NCI-H146 (cell line): ENCODE results near the gene STK10.

Source experiments
- DNase-seq: peaks from one replicate; lab custom pipeline; 2025; lab: John Stamatoyannopoulos, UW

The STK10 gene

GRCh38 chr5:172142709-172143215, 45.3 kb downstream of the STK10 start:
- peak; percentile 19 for DNase-seq

DNA sequence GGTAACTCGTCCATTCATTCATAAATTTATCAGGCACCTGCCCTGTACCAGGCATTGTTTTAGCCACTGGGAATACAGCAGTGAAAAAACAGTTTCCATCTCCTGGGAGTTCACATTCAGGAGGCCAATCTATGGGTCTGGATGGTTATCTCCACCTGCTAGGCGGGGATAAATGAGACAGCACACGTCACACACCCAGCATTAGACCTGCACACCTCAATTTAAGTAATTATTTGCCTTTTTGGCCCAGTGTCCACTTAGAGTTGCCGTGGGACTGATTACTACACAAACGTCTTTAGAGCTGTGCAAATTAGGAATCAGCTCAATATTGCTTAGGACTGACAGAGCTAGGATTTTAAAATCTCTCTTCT, 46.1 kb downstream of the STK10 start:
- DNase-seq, result no peak

DNA sequence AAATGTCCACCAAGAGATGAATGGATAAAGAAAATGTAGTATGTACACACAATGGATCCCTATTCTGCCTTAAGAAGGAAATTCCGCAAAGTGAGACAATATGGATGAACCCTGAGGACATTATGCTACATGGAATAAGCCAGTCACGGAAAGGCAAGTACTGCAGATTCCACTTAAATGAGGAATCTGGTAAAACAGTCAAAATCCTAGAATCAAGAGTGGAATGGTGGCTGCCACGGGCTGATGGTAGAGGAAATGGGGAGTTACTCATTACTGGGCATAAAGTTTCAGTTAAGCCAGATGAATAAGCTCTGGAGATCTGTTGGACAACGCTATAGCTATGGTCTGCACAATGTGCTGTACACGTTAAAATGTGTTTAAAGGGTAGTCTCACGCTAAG, 47.2 kb downstream of the STK10 start:
- no peak for DNase-seq

- peak; percentile 79 for DNase-seq
These were observed 47.9 kb downstream of the STK10 start for GRCh38 chr5:172140120-172140519.

- no peak for DNase-seq
These were observed 51.0 kb downstream of the STK10 start for GRCh38 chr5:172137046-172137445.

DNA sequence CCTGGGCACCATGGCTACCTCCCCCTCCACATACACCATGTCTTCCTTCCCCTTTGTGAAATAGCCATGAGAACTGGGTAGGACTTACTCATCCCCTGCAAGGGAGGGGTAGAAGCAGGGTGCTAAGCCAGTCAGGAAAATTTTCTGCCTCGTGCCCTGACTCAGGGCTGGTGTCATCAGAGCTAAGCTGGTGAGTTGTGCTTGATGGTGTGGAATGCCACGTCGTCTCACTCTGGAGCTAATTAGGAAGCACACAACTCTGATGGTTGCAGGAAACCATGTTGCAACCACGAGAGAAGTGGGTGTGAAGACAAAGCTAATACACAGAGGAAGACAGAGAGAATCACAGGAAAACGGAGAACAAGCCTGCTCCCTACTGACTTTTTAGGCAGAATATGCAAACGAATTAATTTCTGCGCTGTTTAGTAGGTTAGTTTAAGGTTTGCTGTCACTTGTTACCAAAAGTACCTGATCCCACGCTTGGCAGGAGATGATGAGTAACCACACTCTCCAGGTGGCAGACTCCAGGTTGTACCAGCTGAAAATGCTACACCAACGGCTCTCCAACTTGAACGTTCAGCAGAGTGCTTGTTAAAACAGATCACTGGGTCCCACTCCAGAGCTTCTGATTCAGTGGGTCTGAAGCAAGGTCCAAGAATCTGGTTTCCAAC, 54.5 kb downstream of the STK10 start:
- DNase-seq, result no peak

DNA sequence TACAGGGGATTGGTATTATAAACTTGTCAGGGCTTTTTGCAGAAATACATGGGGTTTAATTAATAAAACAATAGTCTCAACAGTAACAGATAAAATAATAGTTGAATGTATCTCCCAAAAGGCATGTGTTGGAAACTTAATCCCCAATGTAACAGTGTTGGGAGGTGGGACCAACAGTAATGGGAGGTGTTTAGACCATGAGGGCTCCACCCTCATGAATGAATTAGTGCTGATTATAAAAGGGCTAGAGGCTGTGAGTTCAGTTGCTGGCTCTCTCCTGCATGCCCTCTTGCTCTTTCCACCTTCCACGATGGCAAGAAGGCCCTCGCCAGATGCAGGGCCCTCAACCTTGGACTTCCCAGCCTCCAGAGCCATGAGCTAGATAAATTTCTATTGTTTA, 56.3 kb downstream of the STK10 start:
- no peak for DNase-seq

GRCh38 chr5:172129256-172129910, 58.6 kb downstream of the STK10 start:
- no peak for DNase-seq

GRCh38 chr5:172127581-172127980, 60.4 kb downstream of the STK10 start:
- DNase-seq, result no peak

GRCh38 chr5:172123269-172123692, 64.7 kb downstream of the STK10 start:
- peak; percentile 1 for DNase-seq

- no peak for DNase-seq
These were observed 67.9 kb downstream of the STK10 start for GRCh38 chr5:172119921-172120688.

DNA sequence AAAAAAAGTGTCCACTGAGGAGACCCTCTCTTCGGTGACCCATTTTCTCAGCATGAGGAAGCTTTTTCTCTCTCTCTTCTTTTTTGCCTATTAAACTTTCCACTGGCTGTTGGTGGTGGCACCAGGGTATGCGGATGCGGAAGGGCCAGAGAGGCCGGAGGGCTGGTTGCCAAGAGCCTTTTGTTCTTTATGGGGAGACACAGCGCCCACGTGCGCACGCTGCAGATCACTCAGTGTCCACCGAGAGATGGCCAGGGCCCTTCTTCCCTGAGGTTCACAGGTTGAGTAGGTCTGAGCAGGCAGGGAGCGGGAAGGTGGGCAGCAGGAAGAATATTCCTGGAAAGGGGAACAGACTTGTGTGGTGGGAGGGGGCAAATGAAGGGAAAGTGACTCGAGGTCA, 69.1 kb downstream of the STK10 start:
- no peak for DNase-seq

DNA sequence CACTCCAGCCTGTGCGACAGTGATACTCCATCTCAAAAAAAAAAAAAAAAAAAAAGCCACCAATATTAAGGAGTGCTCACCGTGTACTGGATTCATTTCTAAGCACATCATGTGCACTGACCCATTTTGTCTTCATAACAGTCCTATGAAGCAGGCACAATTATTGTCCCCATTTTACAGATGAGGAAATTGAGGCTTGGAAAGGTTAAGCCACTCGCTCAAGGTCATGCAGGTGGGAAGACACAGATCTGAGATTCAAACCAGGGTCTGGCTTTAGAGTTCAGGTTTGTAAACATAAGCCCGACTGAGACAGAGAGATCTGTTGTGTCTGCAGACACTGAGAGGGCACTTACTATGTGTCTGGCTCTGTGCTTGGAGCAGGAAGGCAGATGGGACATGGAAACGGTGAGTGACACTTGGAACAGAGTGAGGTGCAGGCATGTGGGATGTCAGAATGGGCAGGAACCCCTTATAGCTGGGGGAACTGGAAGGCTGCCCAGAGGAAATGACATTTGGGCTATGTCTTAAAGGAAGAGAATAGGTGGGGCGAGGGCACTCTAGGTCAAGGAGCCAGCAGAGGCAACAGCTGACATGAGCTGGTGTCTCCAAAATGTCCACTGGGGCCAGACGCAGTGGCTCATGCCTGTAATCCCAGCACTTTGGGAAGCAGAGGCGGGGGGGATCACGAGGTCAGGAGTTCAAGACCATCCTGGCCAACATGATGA, 69.9 kb downstream of the STK10 start:
- DNase-seq, result no peak

DNA sequence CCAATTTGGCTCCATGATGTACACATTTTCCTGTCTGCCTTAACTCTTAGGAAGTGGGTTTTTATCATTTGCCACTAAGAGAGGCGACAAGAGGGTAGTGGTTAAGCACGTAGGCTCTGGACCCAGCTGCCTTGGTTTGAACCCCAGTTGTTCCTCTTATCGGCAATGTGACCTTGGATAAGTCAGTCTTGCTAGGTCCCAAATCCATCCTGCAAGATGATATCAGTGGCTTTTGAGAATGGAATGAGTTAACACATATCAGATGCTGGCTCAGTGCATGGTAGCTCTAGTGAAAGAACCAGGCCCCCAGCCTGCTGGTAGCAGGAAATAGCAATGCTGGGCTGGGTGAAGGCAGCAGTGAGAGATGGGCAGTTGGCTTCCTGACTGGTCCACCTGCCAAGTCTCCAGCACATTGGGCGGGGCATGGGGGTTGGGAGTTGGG, 72.5 kb downstream of the STK10 start:
- DNase-seq, result no peak

DNA sequence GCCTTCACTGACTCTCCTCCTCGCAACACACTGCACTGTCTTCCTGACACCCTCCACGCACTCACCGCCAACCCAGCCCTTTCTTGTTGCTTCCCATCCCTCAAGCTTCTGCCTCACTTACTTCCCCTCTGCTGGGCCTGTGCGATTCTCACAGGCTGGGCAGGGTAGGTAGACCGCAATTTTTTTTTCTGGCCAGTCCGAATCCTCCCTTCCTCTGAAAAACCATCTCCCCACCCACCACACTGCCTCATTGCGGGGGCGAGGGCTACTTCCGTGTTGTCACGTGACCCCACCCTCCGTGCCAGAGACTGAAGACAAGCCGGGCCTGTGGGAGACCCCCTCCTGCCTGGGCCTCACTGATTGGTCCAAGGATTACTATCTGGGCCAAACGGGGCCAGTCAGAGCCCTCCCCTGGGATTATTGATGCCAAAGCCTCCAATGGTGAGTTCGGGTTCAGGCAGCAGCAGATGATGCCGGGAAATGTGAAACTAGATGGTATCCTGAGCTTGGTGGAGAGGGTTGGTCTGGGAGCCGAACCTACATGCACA, 73.1 kb downstream of the STK10 start:
- DNase-seq, result no peak

GRCh38 chr5:172113036-172113435, 75.0 kb downstream of the STK10 start:
- DNase-seq, result no peak

DNA sequence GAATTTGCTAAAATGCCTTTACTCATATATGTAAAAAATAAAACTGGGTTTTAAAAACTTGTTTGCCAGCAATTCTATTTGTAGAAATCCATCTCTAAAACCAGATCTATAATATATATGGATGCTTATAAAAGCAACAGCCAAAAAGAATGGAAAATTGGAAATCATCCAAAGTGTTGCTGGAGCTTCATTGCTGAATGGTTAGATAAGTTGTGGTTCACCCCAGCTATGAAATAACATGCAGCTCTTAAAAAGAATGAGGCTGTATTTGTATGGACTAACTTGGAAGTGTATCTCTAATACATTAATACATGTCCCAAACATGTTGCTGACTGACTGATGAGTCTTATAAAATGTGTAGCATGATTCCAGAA, 76.2 kb downstream of the STK10 start:
- no peak for DNase-seq

DNA sequence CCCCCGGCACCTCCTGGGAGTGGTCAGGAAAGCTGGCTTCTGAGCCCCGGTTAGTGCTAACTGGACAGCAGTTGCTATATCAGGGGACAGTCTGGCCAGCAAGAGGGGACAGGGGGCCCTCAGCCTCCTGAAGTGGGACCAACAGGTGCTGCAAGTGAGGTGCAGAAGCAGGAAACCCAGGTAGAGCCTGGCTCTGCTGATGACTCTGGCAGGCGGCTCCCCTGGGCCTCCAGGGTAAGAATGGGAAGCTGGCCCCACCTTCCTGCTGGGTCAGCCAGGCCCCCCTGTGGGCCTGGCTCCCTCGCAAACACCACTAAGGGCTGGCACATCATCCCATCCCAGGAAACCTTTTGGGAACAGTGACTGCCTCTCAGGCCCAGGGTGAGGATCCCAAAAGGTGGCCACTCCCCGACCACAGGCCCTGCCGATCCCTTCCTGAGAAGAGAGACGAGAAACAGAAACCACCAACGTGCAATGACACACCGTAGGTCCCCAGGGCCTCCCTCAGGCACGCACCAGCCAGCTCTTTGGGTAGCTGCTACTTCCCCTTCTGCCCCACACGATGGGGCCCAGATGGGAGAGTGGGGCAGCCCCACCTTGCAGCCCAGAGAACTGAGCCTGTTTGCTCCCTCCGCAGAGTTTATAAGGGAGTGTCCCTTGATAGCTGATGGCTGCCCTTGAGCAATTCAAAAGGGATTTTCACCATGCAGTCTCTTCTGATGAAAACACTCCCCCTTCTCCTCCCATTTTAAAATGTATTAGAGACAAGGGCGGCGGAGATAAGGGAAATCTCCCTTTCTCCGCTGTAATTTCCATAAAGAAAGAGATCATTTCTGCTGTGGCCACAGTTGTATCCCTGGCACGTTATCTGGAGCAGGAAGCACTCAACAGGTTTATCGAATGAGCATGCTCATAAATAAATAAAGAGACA, 76.8 kb downstream of the STK10 start:
- no peak for DNase-seq

DNA sequence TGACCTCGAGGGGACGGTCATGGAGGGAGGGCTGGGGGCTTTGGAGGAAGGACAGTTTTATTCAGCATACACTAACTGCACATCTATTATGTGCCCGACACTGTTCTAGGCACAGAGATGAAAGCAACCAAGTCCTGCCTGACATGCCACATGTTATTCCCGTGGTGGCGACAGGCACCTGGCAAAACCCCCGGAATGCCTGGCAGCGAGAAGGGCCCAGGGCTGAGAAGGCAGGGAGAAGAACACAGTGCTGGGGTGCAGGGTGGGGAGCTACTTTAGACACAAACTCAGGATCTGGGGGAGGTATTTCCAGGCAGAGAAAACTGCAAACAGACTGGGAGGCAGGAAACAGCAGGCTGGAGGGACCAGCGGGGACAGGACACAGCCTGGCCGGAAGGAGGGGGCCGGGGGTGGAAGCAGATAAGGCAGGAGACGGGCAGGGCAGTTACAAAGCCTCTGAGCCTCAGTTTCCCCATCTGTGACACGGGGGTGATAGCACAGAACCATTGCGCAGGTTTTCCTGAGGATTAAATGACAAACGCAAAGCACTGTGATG, 77.7 kb downstream of the STK10 start:
- DNase-seq, result no peak

DNA sequence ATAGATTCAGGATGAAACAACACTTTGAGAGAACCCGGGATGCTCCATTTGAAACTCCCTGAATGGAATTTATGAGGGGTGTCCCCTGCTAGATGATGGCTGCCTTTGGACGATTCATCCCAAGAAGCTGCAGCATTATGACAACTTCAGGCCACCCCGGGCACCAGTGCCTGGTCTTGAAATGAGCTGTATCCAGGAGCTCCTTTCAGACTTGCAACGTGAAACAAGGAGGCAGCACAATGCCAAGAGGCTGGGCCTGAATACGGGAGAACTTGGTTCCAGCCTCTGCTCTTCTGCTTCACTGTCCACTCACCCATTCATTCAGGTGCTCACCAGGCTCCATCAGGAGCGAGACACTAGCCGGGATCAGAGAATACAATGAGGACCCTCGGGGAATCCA, 78.3 kb downstream of the STK10 start:
- no peak for DNase-seq

- no peak for DNase-seq
These were observed 80.5 kb downstream of the STK10 start for GRCh38 chr5:172107571-172107970.
